HG03175 (cell line): Measurements from ENCODE around the gene AUH.

Experiments used
- ATAC-seq: cut with Tn5 transposase; IDR thresholded peaks from one replicate; pipeline ENCODE4 v1.9.1; 2021; ENCODE audit warnings: mild to moderate bottlenecking, moderate library complexity; ENCODE audit not compliant: unreplicated experiment

AUH gene

DNA sequence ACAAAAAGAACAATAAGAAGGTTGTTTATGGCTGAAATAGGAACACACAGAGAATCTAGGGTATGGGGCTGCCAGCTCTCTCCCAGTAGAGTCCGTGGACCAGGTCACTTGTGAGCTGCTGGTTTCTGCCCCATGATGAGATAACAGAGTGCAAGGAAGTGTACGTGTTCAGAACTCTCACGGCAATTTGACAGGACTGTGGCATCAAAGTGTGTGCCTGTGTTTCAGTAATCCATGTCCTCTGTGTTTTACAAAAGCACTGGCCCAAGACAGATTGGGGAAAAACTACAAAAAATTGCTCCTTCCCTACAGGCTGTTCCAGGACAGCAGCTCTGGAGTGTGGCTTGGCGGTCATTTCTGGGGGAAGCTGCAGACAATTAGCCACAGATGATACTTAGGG lies 184.6 kb downstream of the AUH start:
- no peak for ATAC-seq

DNA sequence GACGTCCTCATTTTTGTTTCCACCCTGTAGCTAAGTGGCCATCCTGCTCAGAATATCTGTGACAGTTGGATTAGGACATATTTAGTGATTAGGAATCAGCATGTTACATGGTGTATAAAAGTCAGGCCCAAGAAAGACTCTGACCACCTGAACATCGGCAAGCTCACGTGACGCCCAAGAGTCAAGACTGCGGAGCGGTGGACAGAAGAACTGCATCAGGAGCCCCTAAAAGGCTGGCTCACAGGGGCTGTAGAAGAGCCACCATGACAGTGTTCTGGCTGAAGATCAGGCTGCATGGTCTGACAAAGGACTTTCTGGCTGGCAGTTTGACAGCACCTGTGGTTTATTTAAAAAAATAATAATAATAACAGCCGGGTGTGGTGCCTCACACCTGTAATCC lies 185.3 kb downstream of the AUH start:
- ATAC-seq, result no peak

DNA sequence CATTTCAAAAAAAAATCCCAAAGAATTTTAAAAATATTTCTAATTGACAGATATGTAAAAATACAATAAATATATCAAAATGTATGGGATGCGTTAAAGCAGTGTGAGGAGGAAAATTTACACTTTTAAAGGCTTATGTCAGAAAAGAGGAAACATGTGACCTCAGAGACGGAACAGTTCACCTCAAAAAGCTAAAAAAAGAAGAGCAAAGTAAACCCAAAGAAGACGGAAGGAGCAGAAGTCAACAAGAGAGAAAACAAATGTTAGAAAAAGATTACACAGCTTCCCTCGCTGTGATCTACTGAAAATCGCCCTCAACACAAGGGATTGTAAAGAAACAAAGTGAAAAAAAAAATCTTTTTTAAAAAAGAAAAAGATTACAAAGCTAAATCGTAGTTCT lies 186.9 kb downstream of the AUH start:
- ATAC-seq, result no peak

DNA sequence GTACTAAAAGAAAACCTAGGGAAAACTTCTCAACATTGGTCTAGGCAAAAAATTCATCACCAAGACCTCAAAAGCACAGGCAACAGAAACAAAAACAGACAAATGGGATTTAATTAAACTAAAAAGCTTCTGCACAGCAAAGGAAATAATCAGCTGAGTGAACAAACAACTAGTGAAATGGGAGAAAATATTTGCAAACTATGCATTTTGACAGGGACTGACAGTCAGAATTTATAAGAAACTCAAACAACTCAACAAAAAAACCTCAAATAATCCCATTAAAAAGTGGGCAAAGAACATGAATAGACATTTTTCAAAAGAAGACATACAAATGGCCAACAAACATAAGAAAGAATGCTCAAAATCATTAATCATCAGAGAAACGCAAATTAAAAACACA lies 189.4 kb downstream of the AUH start:
- no peak for ATAC-seq

DNA sequence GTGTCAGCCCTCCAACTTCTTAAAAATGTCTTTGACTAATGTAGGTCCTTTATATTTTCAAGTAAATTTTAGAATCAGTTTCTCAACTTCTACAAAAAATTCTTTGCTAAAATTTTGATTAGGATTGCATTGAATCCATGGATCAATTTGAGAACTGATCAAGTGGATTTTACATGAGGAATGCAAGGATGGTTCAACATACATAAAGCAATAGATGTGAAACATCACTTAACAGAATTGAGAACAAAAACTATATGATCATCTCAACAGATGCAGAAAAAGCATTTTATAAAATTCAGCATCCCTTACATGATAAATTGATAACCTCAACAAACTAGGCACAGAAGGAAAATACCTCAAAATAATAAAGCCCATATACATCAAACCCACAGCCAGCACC lies 190.8 kb downstream of the AUH start:
- ATAC-seq, result no peak

DNA sequence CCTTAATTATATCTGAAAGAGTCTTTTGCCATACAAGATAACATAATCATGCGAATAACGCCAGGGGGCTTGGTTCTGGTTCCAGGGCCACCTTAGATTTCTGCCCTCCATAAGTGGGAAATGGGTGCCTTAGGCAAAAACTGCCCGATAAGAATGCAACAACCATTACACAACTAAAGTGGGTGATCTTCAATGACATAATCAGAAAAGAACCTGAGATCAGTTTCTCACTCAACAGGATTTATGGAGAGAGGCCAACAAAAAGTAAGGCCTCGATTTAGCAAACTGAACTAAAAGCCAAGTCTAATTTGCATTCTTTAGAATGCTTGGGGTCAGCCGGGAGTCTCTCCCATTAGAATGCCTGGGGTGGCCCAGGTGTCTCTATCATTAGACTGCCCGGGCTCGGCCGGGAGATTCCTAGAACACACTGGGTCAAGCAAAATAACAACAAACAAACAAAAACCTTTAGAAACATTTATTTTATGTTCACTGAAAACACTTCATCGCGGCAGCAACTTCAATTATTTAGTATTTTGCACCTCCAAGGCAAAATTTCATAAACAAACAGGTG lies 194.8 kb downstream of the AUH start:
- ATAC-seq, result no peak

DNA sequence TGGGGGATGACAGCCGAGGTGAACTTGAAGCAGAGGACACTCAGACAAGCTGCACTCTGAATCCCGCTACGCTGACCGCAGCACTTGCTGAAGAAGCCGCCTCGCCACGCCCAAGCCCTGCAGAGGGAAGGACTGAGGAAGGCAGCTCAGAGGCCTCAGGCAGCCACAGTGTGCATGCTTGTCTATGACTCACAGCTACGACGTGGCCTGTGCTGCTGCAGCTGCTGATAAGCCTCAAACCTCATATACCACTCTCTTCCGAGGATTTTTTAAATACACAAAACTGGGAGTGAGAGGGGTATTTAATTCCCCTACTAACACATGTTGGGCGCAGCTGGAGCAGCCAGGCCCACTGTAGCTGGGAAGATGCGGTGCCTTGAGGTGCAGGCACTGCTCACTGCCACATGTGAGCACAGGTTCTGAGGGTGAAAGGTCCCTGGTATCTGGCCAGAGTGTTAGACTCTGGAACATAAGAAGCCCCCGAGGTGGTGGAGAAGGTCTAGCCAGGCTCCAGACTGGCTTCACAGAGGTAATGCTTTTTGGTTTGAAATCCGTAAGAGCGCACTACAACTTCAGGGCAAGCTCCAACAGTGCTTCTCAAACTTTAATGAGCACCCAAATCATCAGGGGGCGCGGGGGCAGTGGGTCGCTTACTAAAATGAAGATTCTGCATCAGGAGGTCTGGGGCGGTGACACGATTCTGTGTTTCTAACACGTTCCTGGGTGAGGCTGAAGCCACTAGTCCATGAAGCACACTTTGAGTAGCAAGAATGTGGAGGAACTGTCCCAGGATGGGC lies 196.8 kb downstream of the AUH start:
- no peak for ATAC-seq
